GM21786 (cell line): ENCODE data around the gene RBM19.

Source experiments
- ATAC-seq: cut with Tn5 transposase; IDR thresholded peaks from one replicate; pipeline ENCODE4 v1.9.1; 2021; ENCODE audit not compliant: unreplicated experiment

The RBM19 gene

DNA sequence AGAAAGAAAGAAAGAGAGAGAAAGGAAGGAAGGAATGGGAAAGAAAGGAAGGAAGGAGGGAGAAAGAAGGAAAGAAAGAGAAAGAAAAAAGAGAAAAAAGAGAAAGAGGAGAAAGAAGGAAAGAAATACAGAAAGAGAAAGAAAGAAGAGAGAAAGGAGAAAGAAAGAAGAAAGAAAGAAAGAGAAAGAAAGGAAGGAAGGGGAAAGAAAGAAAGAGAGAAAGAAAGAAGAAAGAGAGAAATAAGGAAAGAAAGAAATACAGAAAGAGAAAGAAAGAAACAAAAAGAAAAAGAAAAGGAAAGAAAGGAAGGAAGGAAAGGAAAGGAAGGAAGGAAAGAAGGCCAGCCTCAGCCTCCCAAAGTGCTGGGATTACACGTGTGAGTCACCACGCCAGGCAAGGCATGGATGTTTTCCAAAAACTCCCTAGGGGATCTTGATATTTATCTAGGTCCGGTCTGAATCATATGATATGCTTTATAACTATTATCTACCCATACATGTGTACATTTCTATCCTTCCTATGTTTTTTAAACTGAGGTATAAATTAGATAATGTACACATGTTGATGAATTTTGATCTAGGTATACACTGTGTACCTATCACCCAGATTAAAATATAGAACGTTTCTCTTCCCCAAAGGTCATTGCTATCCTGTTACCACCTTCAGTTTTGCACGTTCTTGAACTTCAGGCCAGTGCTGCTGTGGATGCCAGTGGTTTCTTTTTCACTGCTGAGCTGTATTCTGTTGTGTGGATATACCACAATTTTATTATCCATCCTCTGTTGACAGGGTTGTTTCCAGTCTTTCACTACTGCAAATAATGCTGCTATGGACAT is 177.9 kb downstream of the RBM19 start:
- ATAC-seq, result no peak

DNA sequence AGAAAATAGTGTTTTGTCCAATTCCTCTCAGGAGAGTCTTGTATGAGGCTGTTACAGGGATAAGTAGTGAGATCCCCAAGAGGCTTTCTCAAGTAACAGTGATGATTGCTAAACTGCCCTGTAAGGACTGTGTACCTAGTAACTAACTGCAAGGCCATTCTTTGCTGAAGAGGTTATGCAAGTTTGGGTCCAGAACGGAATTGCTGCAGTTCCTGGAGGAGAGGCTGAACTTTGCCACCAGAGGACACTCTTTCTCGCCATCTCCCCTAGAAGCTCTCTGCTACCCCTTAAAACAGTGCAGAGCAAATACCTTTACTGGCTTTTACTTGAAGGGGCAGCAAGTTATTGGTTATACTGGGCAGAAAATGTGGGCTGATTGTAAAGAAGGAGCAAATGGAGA is 180.0 kb downstream of the RBM19 start:
- no peak for ATAC-seq

DNA sequence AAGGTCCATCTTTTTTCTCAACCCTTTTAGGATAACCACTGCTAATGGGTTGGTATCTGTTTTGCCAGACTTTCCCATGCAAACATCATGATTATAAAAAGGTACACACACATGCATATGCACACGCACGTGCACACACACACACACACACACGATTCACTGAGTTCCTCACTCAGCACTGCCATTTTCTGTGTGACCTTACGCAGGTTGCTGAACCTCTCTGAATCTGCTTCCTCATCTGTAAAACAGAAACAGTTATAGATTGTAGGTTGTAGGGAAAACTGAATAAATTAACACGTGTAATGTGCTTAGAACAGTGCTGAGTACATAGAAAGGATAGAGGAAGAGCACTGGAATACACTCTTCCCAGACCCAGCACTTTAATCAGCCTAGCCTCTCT is 182.3 kb downstream of the RBM19 start:
- no peak for ATAC-seq

DNA sequence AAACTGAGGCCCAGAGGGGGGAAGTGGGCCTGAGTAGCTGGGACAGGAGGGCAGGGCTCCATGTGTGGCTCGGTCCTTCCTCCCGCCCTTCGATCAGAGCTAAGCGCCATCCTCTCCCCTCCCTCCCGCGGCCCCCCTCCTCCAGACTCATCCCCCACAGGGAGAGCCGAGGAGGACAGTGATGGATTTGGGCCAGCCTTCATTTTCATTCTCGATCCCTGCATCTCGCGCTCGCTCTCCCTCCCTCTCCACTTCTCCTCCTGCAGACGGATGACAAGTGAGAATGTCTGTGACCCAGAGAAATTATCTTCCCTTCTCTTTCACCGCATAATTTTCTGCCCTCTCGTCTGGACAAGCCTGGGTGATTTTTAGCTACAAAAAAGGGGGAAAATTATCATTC is 183.3 kb downstream of the RBM19 start:
- ATAC-seq, result no peak

DNA sequence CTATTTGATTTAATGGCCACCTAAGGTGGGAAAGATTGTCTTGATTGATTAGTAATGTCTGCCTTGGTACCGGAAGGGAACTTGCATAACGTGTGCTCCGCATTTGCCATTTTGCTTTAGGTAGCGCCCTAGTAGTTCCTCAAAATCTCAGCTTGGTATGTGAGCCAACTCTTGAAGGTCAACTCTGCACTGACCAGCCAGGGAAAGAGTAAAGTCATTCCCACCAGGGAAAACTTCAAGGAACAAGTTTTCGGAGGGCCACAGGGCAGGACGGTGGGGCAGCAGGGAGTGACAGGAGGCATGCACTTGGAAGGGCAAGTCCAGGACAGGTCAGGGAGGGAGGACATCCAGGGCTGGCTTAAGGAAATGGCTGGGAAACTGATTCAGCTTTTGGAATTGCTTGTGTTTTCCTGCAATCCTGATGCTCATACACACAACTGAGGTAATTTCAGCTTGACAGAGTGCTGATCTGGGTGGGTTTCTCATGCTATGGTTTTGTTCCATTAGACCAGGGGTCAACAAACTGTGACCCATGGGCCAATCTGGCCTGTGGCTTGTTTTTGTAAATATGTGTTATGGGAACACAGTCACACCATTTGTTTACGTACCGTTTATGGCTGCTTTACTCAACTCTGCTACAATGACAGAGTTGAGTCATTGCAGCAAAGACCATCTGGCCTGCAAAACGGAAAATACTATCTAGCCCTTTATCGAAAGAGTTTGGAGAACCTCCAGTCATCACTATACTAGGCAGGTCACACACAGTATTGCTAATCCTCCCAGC is 184.5 kb downstream of the RBM19 start:
- no peak for ATAC-seq

DNA sequence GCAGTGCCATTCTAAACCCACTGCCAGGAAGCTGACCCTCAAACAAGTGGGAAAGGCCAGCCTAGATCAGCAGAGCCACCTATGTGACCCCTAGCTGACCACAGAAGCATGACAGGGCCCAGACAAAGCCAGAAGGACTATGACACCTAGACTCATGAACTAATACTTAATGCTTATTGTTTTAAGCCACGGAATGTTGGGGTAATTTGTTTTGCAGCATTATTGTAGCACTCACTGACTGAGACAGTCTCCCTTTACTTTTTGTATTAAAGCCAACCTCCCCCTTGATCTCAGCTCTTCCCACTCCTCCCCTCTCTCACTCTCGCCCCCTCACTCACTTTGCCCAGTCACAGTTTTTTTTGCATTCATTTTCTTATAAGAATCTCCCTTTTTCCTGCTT is 186.4 kb downstream of the RBM19 start:
- ATAC-seq, result no peak

DNA sequence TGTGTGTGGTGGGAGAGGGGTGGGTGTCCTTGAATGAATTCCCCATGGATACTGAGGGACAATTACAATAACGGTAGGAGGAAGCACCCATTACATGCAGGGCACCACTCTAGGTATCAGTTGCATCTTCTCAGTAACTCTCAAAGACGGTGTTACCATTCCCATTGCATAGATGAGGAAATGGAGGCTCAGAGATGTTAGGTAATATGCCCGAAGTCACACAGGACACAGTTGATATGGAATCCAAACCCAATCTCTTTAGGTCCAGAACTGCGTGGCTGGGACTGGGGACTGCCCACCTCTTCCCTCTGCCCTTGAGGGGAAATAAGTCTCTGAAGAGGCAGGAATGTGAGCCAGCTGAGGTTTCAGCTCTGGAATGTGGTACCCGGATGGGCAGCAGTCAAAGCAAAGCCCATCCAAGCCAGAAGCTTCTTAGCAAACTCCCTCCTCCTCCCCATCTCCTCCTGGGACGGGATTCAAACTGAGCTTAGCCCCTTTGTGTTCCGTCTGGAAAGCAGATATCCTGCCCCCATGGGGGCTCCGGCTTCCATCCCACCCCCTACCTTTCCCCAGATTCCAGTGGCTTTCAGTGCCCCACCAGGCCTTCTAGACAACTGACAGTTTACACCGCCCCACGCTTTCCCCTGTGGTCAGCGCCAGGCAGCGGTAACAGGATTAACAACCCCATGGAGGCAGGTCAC is 187.5 kb downstream of the RBM19 start:
- ATAC-seq, result no peak

DNA sequence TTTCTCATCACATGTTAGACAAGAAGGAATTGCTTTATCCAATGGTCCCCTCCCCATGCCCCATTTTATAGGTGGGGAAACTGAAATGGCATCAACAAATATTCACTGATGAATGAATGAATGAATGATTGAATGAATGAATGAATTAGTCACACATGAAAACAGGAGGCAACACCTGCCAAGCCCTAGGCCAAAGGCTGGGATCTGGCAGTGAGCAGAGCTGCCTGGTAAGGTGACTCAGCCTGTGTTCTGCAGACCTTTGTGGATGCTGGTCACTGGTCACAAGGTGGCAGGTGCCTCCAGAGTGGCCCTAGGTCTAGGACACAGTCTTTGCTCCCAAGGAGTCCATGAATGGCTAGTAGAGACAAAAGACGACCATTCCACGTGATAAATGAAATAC is 188.4 kb downstream of the RBM19 start:
- no peak for ATAC-seq

DNA sequence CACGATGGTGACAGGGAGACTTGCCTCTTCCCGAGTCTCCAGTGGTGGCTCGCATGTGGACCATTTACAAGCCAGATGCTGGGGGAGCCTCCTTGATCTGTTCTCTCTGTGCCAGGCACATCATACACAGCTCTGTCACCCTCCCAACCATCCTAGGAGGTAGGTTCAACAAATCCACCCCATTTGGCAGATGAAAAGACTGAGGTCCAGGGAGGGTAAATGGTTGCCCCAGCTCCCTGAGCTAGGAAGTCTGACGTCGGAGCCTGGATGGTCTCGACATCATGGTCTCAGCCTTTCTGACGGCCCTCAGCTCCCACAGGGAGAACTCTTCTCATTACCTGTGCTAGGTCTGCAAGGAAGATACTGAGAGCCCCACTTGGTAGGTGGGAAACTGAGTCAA is 189.6 kb downstream of the RBM19 start:
- ATAC-seq, result no peak

DNA sequence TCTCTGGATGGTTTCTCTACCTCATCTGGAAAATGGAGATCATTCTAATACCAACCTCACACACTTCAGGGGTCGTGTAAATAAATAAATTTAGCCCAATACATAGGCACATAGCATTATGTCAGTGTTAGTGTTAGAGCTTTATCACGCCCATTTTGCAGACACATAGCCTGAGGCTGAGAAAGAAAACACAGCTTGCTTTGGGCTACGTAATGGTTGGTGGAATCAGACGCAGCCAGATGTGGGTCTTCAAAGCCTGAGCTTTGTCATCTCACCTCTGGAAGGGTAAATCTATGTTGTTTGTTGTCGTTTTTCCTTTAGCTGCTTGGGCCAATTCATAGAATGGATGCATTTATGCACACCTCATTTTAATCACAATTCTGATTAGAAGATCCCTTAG is 191.6 kb downstream of the RBM19 start:
- no peak for ATAC-seq

DNA sequence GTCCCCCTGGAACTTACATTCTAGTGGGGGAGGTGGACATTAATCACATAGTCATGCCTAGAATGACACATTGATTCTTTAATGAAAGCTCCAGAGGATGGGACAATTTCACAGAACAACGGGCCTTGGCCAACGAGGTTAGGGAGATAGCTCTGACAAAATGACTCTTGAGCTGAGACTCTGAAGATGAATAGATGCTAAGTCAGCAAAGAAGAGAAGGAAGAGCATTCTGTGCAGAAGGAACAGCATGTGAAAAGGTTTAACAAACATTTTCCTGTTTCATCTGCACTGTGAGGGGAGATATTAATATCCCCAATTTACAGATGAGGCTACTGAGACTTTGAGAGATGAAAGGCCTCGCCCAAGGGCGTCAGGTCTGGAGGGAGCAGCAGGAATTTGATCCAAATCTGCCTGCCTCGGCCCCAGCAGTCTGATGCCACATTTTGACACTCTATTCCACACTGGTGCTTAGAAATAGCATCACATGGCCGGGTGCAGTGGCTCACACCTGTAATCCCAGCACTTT is 193.6 kb downstream of the RBM19 start:
- ATAC-seq, result no peak

DNA sequence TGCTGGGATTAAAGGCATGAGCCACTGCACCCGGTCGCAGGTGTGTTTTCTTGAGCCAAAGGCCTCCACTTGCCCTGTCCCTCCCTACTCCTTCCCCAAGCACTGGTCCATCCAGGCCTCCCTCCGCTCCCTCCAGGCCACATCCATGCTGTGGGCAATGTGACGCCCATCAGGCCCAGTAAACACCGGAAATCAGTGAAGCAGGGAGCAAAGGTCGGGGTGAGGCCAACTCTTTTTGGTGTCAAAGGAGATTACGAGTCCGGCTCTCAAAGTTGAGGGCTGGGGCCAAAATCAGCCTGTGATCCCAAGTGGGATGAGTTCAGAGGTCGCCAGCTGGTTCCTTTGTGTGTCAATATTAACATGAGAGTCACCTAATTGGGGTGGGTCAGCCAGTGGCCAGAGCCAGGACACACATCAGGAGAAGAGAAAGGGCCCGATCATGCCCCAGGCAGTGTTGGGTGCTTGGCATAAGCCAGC is 195.7 kb downstream of the RBM19 start:
- no peak for ATAC-seq

DNA sequence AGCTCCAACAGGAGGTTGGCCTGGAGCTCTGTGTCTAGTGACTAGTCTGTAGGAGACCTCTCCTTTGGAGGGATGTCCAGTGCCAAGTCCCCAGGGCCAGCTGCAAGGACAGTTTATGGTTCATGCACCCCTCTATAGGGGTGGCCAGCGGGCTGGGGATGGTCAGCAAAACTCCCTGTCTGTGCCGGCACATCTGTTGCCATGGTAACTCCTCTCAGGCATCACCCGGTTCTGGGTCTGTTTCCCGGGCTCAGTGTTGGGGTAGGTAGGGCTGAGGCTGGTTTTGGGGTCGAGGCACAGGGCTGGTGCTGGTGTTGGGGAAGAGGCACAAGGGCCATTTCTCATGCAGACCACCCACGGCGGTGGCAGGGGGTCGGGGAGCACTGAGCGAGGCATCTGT is 196.8 kb downstream of the RBM19 start:
- ATAC-seq, result no peak

DNA sequence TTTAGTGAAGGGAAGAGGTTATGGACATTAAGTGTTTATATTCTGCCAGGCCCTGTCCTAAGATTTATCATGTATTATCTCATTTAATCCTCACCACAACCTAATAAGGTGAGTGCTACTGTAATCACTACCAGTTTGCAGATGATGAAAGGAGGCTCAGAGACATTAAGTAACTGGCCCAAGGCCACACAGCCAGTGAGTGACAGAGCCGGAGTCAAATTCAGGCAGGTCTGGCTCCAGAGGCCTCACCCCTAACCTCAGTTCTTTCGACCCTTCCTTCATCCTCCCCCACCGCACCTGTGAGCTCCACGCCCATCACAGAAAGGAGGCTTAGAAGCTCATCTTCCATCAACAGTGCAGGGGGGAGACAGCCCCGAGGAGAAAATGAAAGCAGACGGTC is 197.3 kb downstream of the RBM19 start:
- ATAC-seq, result no peak

DNA sequence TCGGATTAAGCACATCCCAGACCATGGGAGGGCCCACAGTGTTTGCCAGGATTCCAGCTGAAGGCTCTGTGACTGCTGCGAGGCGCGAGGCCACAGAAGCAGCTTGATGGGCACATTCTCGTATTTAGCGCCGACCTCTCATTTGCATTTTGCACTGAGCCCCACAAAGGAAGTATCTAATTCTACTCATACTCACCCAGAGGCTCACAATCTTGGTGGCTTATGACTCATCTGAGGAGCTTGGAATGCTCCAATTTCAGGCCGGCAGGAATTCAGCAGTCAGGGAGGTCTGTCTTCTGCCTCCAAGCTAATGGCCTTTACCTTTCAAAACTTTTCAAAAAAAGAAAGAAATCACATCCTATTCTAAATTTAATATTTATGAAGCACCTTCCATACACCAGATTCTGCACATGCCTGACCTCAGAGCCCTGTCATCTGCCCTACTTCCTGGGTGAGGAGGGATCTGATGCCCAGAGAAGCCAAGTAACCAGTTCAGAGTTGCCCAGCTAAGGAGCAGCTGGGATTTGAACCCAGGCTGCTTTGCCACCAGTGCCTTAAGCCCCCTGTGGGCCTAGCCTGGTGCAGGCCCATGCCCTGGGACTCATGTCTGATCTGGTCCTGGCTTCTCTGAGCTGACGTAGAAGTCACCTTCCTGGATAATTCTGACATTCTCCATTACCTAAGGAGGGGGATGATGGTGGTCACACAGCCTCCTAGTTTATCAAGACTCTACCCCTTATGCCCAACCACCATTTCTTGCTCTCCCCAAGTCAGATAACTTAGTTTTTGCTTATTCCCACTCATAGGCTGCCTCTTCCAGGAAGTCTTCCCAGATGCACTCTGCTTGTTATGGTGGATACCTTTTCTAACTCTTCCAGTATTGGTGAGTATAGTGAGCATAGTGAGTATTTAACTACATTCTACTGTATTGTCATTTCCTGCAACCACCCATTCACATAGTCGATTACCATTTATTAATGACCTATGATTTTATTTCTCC is 198.9 kb downstream of the RBM19 start:
- ATAC-seq, result no peak
